Kidney (tissue), 14 donors: ENCODE results near the gene TIAL1. TPM values are rescaled to one million over a fixed set of nuclear protein-coding genes. Genes with fewer than 3 reads are reported as not detected.

Experiments
- DNase-seq, 5 donors: peaks; one replicate each; pipeline ENCODE4 v3.0.0-alpha.2; 2013 to 2020
- FAIRE-seq: peaks from 2 replicates; lab custom pipeline; 2012; peaks lifted over from hg19 to GRCh38; lab: Jason Lieb, UNC
- H3K27ac ChIP-seq, 2 donors: one replicate each; pipeline ENCODE4 v1.7.0; 2013; ENCODE audit warnings: low read depth in 2 of 2, low read length in 2 of 2, inconsistent platforms in 1 of 2
- H3K27me3 ChIP-seq: one replicate; pipeline ENCODE4 v1.7.1; 2013; ENCODE audit warnings: low read length, inconsistent platforms; ENCODE audit not compliant: control insufficient read depth, insufficient read depth
- H3K36me3 ChIP-seq, 3 donors: one replicate each; pipeline versions ENCODE4 v1.7.0 to v1.7.1; 2013; ENCODE audit warnings: low read length in 3 of 3, control low read depth in 1 of 3, inconsistent platforms in 1 of 3; ENCODE audit not compliant: insufficient read depth in 3 of 3, control insufficient read depth in 2 of 3
- H3K4me1 ChIP-seq, 3 donors: one replicate each; pipeline versions ENCODE4 v1.7.0 to v1.7.1; 2013; ENCODE audit warnings: low read length in 3 of 3, inconsistent platforms in 1 of 3, low read depth in 1 of 3; ENCODE audit not compliant: control insufficient read depth in 2 of 3, insufficient read depth in 2 of 3
- H3K4me3 ChIP-seq, 3 donors: one replicate each; pipeline versions ENCODE4 v1.7.0 to v1.8.1; 2013; ENCODE audit warnings: low read length in 3 of 3, control low read depth in 1 of 3, inconsistent platforms in 1 of 3
- H3K9ac ChIP-seq, 3 donors: one replicate each; pipeline versions ENCODE4 v1.7.0 to v1.7.1; 2013; ENCODE audit warnings: low read length in 3 of 3, control low read depth in 1 of 3, inconsistent platforms in 1 of 3
- H3K9me3 ChIP-seq, 3 donors: one replicate each; pipeline versions ENCODE4 v1.7.0 to v1.7.1; 2013; ENCODE audit warnings: low read length in 3 of 3, control low read depth in 1 of 3, inconsistent platforms in 1 of 3; ENCODE audit not compliant: control insufficient read depth in 2 of 3, insufficient read depth in 1 of 3
- CTCF ChIP-seq: IDR thresholded peaks from 3 replicates; pipeline ENCODE4 v1.5.1; 2012; ENCODE audit warnings: mild to moderate bottlenecking, moderate library complexity, borderline replicate concordance; ENCODE audit not compliant: insufficient read depth; ENCODE audit errors: extremely low read depth
- intact Hi-C: fragments of 100-400 bp; cut with DNase I; formaldehyde crosslinking; loops from one replicate; pipeline ENCODE4 v1.11.1; 2022
- polyA plus RNA-seq: library from polyadenylated mRNA; stranded (reverse); fragments of 350-450 nt; fragmentation: Illumina TruSeq; extraction: RNeasy Lipid Tissue Mini Kit (QIAGEN cat#74804); gene quantifications from one replicate; pipeline ENCODE4 v1.2.3, GENCODE V29; 2014; ENCODE audit warnings: low read depth, low replicate concordance; ENCODE audit not compliant: insufficient read depth
- total RNA-seq: library from RNA; stranded (reverse); fragmentation: NEBNext Ultra II Directional; extraction: Animal tissue kit (Norgen Biotek cat#: 25700); gene quantifications from one replicate; pipeline ENCODE4 v1.2.1, GENCODE V29; 2021
- donor health status: control.
- donor health status: control.
- donor health status: control.
- donor health status: control.
- donor health status: control.
- donor health status: DM: yes; HTN: yes; CAD: no.
- donor health status: Normal renal cell carcinoma (clear cell type).

Gene TIAL1
- total and polyA plus RNA-seq, 2 donors from 2014 or later = 46.7 to 88.8 TPM

- DNase-seq = peak in 1 of 5 donors; percentile 11
- intact Hi-C loops = no loop called here
- Histone ChIP-seq H3K36me3 (no peaks in the 10 kb centered on the region), H3K4me1 (peaks cover 0 to 6% (median 0%) of the 10 kb centered on the region in 3 donors), H3K4me3 (no peak overlapping the region), H3K27ac (peak overlapping the region in 1 of 2 donors; percentile 25), H3K9ac (no peak overlapping the region), H3K27me3 (no peaks in the 10 kb centered on the region), H3K9me3 (no peaks in the 10 kb centered on the region)
- TF ChIP-seq CTCF = no peak
- no peak for FAIRE-seq
Observed at GRCh38 chr10:119640875-119641526, 44.2 kb upstream of the TIAL1 start.

GRCh38 chr10:119640384-119640783 is 43.6 kb upstream of the TIAL1 start:
- intact Hi-C loops = no loop called here
- no peak overlapping the region for H3K4me3 ChIP-seq
- no peaks in the 10 kb centered on the region for H3K27me3 ChIP-seq
- FAIRE-seq (no peak), DNase-seq (no peak)
- peaks cover 0 to 6% (median 0%) of the 10 kb centered on the region in 3 donors for H3K4me1 ChIP-seq
- no peaks in the 10 kb centered on the region for H3K36me3 ChIP-seq
- no peak overlapping the region for H3K9ac ChIP-seq
- H3K9me3 ChIP-seq = no peaks in the 10 kb centered on the region
- H3K27ac ChIP-seq = no peak overlapping the region
- TF ChIP-seq CTCF = no peak

- DNase-seq = no peak
- no peak for TF ChIP-seq CTCF
- no peak for FAIRE-seq
- H3K4me1 ChIP-seq = peaks cover 0 to 6% (median 0%) of the 10 kb centered on the region in 3 donors
- intact Hi-C loops = no loop called here
- H3K9ac ChIP-seq = no peak overlapping the region
- H3K36me3 ChIP-seq = no peaks in the 10 kb centered on the region
- no peak overlapping the region for H3K27ac ChIP-seq
- no peaks in the 10 kb centered on the region for H3K27me3 ChIP-seq
- no peak overlapping the region for H3K4me3 ChIP-seq
- H3K9me3 ChIP-seq = no peaks in the 10 kb centered on the region
Observed at GRCh38 chr10:119638982-119639381, 42.2 kb upstream of the TIAL1 start.
